Loucy (cell line): Measurements from ENCODE around the gene PILRB.

Source experiments
- H2AFZ ChIP-seq: fragments of 200-600 bp; sonication (generic); 2 replicates; pipeline ENCODE4 v1.6.0; 2016; ENCODE audit warnings: antibody characterized with exemption, mild to moderate bottlenecking, low read length, moderate library complexity
- H3F3A ChIP-seq: fragments of 200-600 bp; 2 replicates; pipeline ENCODE4 v1.6.0; 2016; ENCODE audit warnings: antibody characterized with exemption, low read depth, mild to moderate bottlenecking
- H3K27me3 ChIP-seq: fragments of 200-600 bp; sonication (generic); 2 replicates; pipeline ENCODE4 v1.6.1; 2014; ENCODE audit warnings: low read length, mild to moderate bottlenecking; ENCODE audit not compliant: insufficient read depth, poor library complexity, severe bottlenecking
- H3K36me3 ChIP-seq: fragments of 200-600 bp; sonication (generic); 2 replicates; pipeline ENCODE4 v1.6.1; 2016; ENCODE audit warnings: low read length; ENCODE audit not compliant: insufficient read depth
- H3K4me1 ChIP-seq: fragments of 200-600 bp; sonication (generic); 2 replicates; pipeline ENCODE4 v1.5.1; 2014; ENCODE audit warnings: low read length, mild to moderate bottlenecking; ENCODE audit not compliant: insufficient read depth, poor library complexity, severe bottlenecking
- H3K4me2 ChIP-seq: fragments of 200-600 bp; sonication (generic); 2 replicates; pipeline ENCODE4 v1.6.0; 2014; ENCODE audit warnings: antibody characterized with exemption, low read length, low read depth, mild to moderate bottlenecking; ENCODE audit not compliant: poor library complexity, severe bottlenecking
- H3K4me3 ChIP-seq: fragments of 200-600 bp; sonication (generic); 2 replicates; pipeline ENCODE4 v1.5.1; 2014; ENCODE audit warnings: low read length, mild to moderate bottlenecking, mixed read lengths; ENCODE audit not compliant: poor library complexity, severe bottlenecking
- H3K79me2 ChIP-seq: fragments of 200-600 bp; sonication (generic); 2 replicates; pipeline ENCODE4 v1.6.1; 2014; ENCODE audit warnings: low read length; ENCODE audit not compliant: insufficient read depth
- H3K9ac ChIP-seq: fragments of 200-600 bp; sonication (generic); 2 replicates; pipeline ENCODE4 v1.6.0; 2014; ENCODE audit warnings: mild to moderate bottlenecking, low read depth, low read length, moderate library complexity; ENCODE audit not compliant: poor library complexity, severe bottlenecking
- H3K9me2 ChIP-seq: fragments of 200-600 bp; sonication (generic); replicated peaks from 2 replicates; pipeline ENCODE4 v1.6.1; 2016; ENCODE audit warnings: low read depth, low read length, mixed read lengths
- H3K9me3 ChIP-seq: fragments of 200-600 bp; sonication (generic); 2 replicates; pipeline ENCODE4 v1.6.1; 2014; ENCODE audit warnings: mild to moderate bottlenecking, antibody characterized with exemption, low read length, low read depth; ENCODE audit not compliant: insufficient read depth
- H4K20me1 ChIP-seq: fragments of 200-600 bp; sonication (generic); 2 replicates; pipeline ENCODE4 v1.6.0; 2014; ENCODE audit warnings: antibody characterized with exemption, low read length, mild to moderate bottlenecking; ENCODE audit not compliant: insufficient read depth, poor library complexity, severe bottlenecking
- EZH2phosphoT487 ChIP-seq: fragments of 200-600 bp; IDR thresholded peaks from 2 replicates; pipeline ENCODE4 v1.6.1; 2018; ENCODE audit warnings: antibody characterized with exemption, mild to moderate bottlenecking, moderate library complexity, borderline replicate concordance
- TF ChIP-seq, protein P1 (sequence below): fragments of 200-600 bp; sonication (generic); conservative IDR thresholded peaks from 2 replicates; pipeline ENCODE4 v1.5.1; 2014; ENCODE audit warnings: mild to moderate bottlenecking, antibody characterized with exemption, low read length

Gene PILRB

DNA sequence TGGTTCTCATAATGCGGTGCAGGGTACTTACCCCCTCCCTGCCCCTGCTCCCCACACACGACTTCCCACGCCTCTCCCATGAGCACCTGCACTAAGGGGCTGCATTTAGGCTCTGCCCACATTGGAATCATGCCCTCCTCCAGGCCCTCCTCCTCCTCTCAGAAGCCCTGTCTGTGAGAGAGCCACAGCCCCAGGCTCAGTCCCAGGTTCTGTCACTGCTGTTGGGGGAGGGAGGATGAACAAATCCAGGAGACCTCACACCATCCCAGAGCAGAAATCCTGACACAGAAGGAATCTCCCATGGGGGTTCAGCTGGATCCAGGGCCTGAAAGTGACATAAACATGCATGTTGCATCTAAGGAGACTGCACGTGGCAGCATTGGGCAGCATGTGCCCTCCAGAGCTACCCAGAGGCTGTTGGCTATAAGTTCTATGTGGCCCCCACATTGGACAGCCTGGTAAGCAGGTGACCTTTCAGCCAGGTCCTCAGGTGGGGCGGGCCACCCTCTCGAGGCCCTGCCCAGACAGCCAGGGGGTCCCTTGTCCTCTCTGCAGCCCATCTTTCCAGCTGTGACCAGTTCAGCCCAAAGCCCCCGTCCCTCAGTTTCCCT lies 13.7 kb downstream of the PILRB start:
- Histone ChIP-seq H3K27me3 (no peaks in the 10 kb centered on the region), H3F3A (no peaks in the 10 kb centered on the region), H3K36me3 (no peaks in the 10 kb centered on the region), H3K9ac (peak overlapping the region; percentile 61), H3K4me2 (peak overlapping the region; percentile 40), H3K4me3 (no peak overlapping the region), H3K9me2 (no peaks in the 10 kb centered on the region), H3K79me2 (no peaks in the 10 kb centered on the region), H3K4me1 (peaks cover 17% of the 10 kb centered on the region), H3K9me3 (no peaks in the 10 kb centered on the region), H4K20me1 (no peaks in the 10 kb centered on the region), H2AFZ (no peak overlapping the region)
- TF ChIP-seq EZH2phosphoT487: no peak
- TF ChIP-seq, protein P1, sequence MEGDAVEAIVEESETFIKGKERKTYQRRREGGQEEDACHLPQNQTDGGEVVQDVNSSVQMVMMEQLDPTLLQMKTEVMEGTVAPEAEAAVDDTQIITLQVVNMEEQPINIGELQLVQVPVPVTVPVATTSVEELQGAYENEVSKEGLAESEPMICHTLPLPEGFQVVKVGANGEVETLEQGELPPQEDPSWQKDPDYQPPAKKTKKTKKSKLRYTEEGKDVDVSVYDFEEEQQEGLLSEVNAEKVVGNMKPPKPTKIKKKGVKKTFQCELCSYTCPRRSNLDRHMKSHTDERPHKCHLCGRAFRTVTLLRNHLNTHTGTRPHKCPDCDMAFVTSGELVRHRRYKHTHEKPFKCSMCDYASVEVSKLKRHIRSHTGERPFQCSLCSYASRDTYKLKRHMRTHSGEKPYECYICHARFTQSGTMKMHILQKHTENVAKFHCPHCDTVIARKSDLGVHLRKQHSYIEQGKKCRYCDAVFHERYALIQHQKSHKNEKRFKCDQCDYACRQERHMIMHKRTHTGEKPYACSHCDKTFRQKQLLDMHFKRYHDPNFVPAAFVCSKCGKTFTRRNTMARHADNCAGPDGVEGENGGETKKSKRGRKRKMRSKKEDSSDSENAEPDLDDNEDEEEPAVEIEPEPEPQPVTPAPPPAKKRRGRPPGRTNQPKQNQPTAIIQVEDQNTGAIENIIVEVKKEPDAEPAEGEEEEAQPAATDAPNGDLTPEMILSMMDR: no peak

DNA sequence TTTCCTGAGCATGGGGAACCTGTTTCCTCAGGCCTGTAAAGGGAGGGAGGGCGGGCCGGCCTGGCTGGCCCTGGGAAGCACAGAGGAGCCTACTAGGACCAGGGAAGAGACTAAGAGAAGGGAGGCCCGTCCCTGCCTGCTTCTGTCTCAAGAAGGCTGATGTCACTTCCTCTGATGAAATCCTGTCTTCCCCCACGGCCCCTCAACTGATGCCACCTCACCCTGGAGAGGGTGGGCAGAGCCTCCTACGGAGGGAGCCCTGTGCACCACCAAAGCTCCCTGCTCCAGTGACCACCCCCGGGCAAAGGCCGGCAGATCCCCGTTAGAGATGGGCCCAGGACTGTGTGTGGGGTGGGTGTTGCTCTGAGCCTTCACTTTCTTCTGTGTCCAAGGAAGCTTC lies 14.3 kb downstream of the PILRB start:
- Histone ChIP-seq H2AFZ (no peak overlapping the region), H3K4me2 (peak overlapping the region; percentile 40), H3K9ac (peak overlapping the region; percentile 61)

DNA sequence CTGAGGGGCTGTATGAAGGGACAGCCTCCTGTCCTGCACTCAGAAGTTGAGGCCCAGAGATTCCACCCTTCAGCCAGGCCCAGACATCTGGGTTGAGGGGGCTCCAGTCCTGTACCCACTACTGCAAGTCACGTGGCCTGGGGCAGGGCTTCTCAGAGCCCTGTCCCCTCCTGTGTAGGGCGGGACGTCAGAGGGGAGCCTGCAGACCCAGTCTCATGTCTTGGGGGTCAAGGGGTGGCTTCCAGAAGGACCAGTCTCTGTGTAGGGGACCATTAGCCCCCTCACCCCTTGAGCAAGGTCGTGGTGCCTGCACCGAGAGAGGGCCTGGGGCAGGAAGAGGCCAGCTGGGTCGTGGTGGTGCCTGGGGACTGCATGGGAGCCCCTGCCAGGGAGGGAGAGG lies 14.8 kb downstream of the PILRB start:
- Histone ChIP-seq H3K4me3 (peak overlapping the region; percentile 23), H3K9ac (peak overlapping the region; percentile 61), H3K9me2 (no peaks in the 10 kb centered on the region), H3K4me1 (peaks cover 17% of the 10 kb centered on the region), H3K9me3 (no peaks in the 10 kb centered on the region), H3K4me2 (peak overlapping the region; percentile 40), H3K36me3 (no peaks in the 10 kb centered on the region), H4K20me1 (no peaks in the 10 kb centered on the region), H3K79me2 (no peaks in the 10 kb centered on the region), H2AFZ (no peak overlapping the region), H3F3A (no peaks in the 10 kb centered on the region), H3K27me3 (no peaks in the 10 kb centered on the region)
- TF ChIP-seq EZH2phosphoT487: no peak
- TF ChIP-seq, protein P1: no peak

More for the DNA sequence above, 14.3 kb downstream of the PILRB start:
- Histone ChIP-seq H3K36me3 (no peaks in the 10 kb centered on the region), H3K27me3 (no peaks in the 10 kb centered on the region), H3F3A (no peaks in the 10 kb centered on the region), H3K9me2 (no peaks in the 10 kb centered on the region), H3K4me1 (peaks cover 17% of the 10 kb centered on the region), H3K79me2 (no peaks in the 10 kb centered on the region), H3K9me3 (no peaks in the 10 kb centered on the region), H4K20me1 (no peaks in the 10 kb centered on the region), H3K4me3 (peak overlapping the region; percentile 23)
- TF ChIP-seq, protein P1: no peak
- no peak for TF ChIP-seq EZH2phosphoT487
